ENCODE measurements around the gene AUP1. TPM values are rescaled to one million over a fixed set of nuclear protein-coding genes. Genes with fewer than 3 reads are reported as not detected.

Gene AUP1
- total and polyA plus RNA-seq, 9 of the 15 experiments (the other 6 are each of a cell fraction or from before 2014, with no cell fraction given), result 70.7 to 245 (median 165) TPM

DNA sequence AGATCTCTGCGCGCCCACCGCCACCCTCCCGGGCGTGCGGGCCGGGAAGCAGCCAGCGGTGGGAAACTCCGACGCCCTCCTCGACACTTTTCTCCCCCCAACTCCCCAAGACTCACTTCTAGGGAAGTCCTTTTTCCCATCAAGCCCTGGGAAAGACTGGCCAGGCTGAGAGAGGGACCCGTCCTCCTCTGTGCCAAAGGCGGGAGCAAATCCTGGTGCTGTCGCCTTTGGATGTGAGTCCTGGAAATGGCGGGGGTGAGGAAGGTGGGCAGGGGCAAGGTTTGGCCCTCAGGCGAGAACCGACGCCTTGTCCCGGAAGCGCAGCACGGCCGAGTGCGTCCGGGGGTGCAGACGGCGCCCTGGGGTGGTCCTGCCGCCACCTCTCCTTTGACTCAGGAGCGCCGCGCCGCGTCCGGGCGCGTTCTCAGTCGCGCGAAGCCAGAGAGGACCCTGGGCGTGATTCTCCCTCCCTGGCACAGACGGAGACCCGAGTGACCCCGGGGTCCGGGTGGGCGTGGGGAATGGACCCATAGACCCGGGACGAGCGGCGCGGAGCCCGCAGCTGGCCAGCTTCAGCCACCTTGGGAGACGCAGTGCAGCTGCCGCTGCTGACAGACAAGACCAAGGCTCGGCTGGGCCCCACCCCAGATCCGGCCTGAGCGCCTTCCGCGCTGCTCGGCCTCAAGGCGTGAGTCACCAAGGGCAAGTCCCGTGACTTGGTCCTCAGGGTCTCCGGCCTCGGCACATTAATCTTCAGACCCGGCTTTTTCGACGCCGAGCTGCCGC, 26.6 kb downstream of the AUP1 start (continued):
- TF ChIP-seq, protein P1, sequence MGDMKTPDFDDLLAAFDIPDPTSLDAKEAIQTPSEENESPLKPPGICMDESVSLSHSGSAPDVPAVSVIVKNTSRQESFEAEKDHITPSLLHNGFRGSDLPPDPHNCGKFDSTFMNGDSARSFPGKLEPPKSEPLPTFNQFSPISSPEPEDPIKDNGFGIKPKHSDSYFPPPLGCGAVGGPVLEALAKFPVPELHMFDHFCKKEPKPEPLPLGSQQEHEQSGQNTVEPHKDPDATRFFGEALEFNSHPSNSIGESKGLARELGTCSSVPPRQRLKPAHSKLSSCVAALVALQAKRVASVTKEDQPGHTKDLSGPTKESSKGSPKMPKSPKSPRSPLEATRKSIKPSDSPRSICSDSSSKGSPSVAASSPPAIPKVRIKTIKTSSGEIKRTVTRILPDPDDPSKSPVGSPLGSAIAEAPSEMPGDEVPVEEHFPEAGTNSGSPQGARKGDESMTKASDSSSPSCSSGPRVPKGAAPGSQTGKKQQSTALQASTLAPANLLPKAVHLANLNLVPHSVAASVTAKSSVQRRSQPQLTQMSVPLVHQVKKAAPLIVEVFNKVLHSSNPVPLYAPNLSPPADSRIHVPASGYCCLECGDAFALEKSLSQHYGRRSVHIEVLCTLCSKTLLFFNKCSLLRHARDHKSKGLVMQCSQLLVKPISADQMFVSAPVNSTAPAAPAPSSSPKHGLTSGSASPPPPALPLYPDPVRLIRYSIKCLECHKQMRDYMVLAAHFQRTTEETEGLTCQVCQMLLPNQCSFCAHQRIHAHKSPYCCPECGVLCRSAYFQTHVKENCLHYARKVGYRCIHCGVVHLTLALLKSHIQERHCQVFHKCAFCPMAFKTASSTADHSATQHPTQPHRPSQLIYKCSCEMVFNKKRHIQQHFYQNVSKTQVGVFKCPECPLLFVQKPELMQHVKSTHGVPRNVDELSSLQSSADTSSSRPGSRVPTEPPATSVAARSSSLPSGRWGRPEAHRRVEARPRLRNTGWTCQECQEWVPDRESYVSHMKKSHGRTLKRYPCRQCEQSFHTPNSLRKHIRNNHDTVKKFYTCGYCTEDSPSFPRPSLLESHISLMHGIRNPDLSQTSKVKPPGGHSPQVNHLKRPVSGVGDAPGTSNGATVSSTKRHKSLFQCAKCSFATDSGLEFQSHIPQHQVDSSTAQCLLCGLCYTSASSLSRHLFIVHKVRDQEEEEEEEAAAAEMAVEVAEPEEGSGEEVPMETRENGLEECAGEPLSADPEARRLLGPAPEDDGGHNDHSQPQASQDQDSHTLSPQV (IDR thresholded peaks at IDR 0.05), result peak; percentile 36
- peak; percentile 43; the same call in 1 of the 2 replicates for TF ChIP-seq SOX6 (IDR thresholded peaks at IDR 0.05)
- TF ChIP-seq, protein P2, sequence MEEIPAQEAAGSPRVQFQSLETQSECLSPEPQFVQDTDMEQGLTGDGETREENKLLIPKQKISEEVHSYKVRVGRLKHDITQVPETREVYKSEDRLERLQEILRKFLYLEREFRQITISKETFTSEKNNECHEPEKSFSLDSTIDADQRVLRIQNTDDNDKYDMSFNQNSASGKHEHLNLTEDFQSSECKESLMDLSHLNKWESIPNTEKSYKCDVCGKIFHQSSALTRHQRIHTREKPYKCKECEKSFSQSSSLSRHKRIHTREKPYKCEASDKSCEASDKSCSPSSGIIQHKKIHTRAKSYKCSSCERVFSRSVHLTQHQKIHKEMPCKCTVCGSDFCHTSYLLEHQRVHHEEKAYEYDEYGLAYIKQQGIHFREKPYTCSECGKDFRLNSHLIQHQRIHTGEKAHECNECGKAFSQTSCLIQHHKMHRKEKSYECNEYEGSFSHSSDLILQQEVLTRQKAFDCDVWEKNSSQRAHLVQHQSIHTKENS (CRISPR knock-in tag; IDR thresholded peaks at IDR 0.05), result no peak
- TF ChIP-seq RBM22 (IDR thresholded peaks at IDR 0.05; ENCODE audit: low read depth, low read length, poor library complexity, severe bottlenecking), result peak; percentile 40
- TF ChIP-seq JUND (IDR thresholded peaks at IDR 0.05; ENCODE audit: borderline replicate concordance, low read depth, low read length), result peak; percentile 98
- TF ChIP-seq JUND (tag; IDR thresholded peaks at IDR 0.05; ENCODE audit: borderline replicate concordance, low read depth, low read length), result peak; percentile 94; the same call in 2 of the 3 replicates
- no peak; the same call in 1 of the 2 replicates for TF ChIP-seq HIVEP1 (CRISPR knock-in tag; IDR thresholded peaks at IDR 0.05)
- no peak for TF ChIP-seq RBM39 (optimal IDR thresholded peaks at IDR 0.05; ENCODE audit: low read depth, low read length)
- no peak for TF ChIP-seq MBD2 (IDR thresholded peaks at IDR 0.05; ENCODE audit: borderline replicate concordance, low read depth)
- peak; percentile 60; the same call in 1 of the 2 replicates for TF ChIP-seq PML (IDR thresholded peaks at IDR 0.05; ENCODE audit: low read length)
- TF ChIP-seq FOXP1 (CRISPR knock-in tag; IDR thresholded peaks at IDR 0.05), result 0 out of 2 replicates have a peak, but pooled peaks have one; percentile 68
- TF ChIP-seq, protein P3, sequence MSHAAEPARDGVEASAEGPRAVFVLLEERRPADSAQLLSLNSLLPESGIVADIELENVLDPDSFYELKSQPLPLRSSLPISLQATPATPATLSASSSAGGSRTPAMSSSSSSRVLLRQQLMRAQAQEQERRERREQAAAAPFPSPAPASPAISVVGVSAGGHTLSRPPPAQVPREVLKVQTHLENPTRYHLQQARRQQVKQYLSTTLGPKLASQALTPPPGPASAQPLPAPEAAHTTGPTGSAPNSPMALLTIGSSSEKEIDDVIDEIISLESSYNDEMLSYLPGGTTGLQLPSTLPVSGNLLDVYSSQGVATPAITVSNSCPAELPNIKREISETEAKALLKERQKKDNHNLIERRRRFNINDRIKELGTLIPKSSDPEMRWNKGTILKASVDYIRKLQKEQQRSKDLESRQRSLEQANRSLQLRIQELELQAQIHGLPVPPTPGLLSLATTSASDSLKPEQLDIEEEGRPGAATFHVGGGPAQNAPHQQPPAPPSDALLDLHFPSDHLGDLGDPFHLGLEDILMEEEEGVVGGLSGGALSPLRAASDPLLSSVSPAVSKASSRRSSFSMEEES (CRISPR knock-in tag; IDR thresholded peaks at IDR 0.05), result peak; percentile 92
- TF ChIP-seq SNIP1 (IDR thresholded peaks at IDR 0.05; ENCODE audit: low read depth), result no peak
- TF ChIP-seq NFRKB (IDR thresholded peaks at IDR 0.05; ENCODE audit: low read depth), result peak; percentile 68
- TF ChIP-seq ZNF551 (CRISPR knock-in tag; IDR thresholded peaks at IDR 0.05), result no peak
- TF ChIP-seq FIP1L1 (IDR thresholded peaks at IDR 0.05; ENCODE audit: low read depth, low read length, poor library complexity, severe bottlenecking), result peak; percentile 28
- TF ChIP-seq, protein P4, sequence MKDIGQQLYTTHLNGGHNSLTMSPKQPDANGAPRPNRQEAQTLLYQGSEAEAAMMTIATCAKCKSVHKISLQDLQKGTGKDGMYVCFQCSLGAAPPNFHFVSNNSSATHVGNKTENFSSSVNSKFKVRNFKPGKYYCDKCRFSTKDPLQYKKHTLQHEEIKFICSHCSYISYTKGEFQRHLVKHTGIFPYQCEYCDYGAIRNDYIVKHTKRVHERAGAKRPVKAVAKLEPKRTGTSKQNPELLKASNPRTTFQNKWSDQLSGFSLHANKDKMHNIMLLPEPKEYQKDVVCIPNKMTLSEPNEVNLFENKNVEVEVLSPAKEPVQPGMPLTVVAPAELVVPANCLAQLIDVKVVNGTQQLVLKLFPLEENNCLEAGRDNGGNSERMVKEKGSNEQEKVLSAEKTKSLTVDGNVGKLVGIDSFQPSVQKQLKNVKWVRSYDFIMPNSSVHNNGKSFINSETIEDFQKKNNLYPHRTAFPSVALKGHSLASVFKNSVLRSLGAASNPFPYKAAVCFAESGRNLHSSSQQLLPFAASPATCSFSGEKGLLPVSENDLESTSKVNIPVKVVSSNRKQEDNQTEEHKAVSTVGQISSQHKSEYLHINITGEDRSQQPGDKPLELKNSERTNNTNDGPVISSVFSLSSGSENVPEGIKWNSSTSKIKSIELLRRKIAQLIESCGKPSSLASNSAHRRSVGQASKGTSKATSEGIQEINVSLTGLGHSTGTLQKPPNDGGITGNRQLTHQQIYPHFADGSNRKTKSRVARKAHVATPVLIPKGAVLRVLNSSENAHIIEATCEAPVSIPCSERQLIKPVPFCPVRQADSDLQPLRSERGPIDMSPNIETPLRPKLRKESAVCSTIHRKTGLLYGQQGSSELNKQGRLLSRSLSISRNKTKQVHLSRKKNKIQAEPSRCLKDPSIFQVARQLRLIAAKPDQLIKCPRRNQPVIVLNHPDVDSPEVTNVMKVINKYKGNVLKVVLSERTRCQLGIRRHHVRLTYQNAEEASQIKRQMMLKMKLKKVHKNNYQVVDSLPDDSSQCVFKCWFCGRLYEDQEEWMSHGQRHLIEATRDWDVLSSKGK (CRISPR knock-in tag; IDR thresholded peaks at IDR 0.05), result no peak

All from K562 (cell line).